Activated CD4-positive, alpha-beta T cell treated with anti-CD3 and anti-CD28 coated beads, Interleukin-2, amount 10 ng/mL, durations not matched to agents 7 days and 5 days (primary cell): ENCODE data around the gene ERBB4. TPM values are rescaled to one million over a fixed set of nuclear protein-coding genes. Genes with fewer than 3 reads are reported as not detected.

Source experiments
- CTCF ChIA-PET: fragments of 350-600 bp; sonication (Branson Sonifier 250); formaldehyde crosslinking; loops from one replicate; lab custom pipeline; 2021; ENCODE audit warnings: antibody characterized with exemption; lab: Charles Lee
- POLR2A ChIA-PET: fragments of 350-600 bp; sonication (Branson Sonifier 250); formaldehyde crosslinking; loops from one replicate; lab custom pipeline; 2021; ENCODE audit warnings: antibody characterized with exemption; lab: Charles Lee
- DNase-seq: peaks from one replicate; pipeline ENCODE4 v3.0.0-alpha.2; 2020
- H3K27ac Mint-ChIP-seq: one replicate; pipeline ENCODE4 v1.8.0; 2021; ENCODE audit warnings: mild to moderate bottlenecking, moderate library complexity, mixed read lengths
- H3K27me3 Mint-ChIP-seq: one replicate; pipeline ENCODE4 v1.8.0; 2021; ENCODE audit warnings: mixed read lengths
- H3K36me3 Mint-ChIP-seq: one replicate; pipeline ENCODE4 v1.8.0; 2021; ENCODE audit warnings: low read depth, mixed read lengths
- H3K4me1 Mint-ChIP-seq: one replicate; pipeline ENCODE4 v1.8.0; 2021; ENCODE audit warnings: mixed read lengths
- H3K4me3 Mint-ChIP-seq: one replicate; pipeline ENCODE4 v1.8.0; 2021; ENCODE audit warnings: mild to moderate bottlenecking, moderate library complexity, mixed read lengths
- H3K9me3 Mint-ChIP-seq: one replicate; pipeline ENCODE4 v1.8.0; 2021; ENCODE audit warnings: mixed read lengths
- total RNA-seq, 2 experiments: library from RNA; stranded (reverse); gene quantifications; one replicate each; pipeline ENCODE4 v1.2.3, GENCODE V29; 2021

ERBB4 gene
- total RNA-seq = not detected

GRCh38 chr2:212538305-212539071 is at the start of gene ERBB4:
Gene ERBB4 (minus strand): TSS chr2:212538802. CDS start chr2:212538530, 272 bp downstream.
- H3K27me3 Mint-ChIP-seq = peaks cover 71% of the 10 kb centered on the region
- DNase-seq = no peak
- H3K36me3 Mint-ChIP-seq = peaks cover 2% of the 10 kb centered on the region
- H3K27ac Mint-ChIP-seq = no peak within 1 kb of the TSS
- peaks cover 15% of the 10 kb centered on the region for H3K4me1 Mint-ChIP-seq
- peak within 1 kb of the TSS; percentile 40 for H3K4me3 Mint-ChIP-seq
- ChIA-PET POLR2A (no interaction called here), CTCF (no interaction called here)
- no peaks in the 10 kb centered on the region for H3K9me3 Mint-ChIP-seq

- CTCF ChIA-PET = no interaction called here
- Mint-ChIP-seq H3K36me3 (no peaks in the 10 kb centered on the region), H3K27ac (no peak overlapping the region), H3K4me3 (no peak overlapping the region), H3K9me3 (no peaks in the 10 kb centered on the region), H3K27me3 (no peaks in the 10 kb centered on the region), H3K4me1 (no peaks in the 10 kb centered on the region)
- POLR2A ChIA-PET = no interaction called here
- no peak for DNase-seq
Measured at GRCh38 chr2:212580117-212580516, 41.5 kb upstream of the ERBB4 start.

DNA sequence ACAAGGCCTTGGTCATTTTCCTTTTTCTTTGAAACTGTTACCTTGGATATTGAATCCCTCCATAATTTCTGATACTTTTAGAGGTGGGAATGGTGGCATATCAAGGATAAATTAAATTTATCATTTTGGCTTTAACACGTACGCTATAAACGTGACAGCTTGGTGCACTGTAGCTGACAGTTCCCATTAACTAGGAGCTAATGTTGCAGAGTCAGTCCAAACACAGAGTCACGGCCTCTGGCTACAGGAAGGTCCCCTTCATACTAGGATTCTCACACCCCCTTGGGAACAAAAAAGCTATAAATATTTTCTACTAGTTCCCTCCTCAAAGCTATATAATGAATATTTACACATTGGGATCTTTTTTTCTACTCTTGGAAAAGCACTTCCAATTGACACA is 17.7 kb upstream of the ERBB4 start:
- no peak overlapping the region for H3K27ac Mint-ChIP-seq
- no peaks in the 10 kb centered on the region for H3K4me1 Mint-ChIP-seq
- no peaks in the 10 kb centered on the region for H3K9me3 Mint-ChIP-seq
- H3K27me3 Mint-ChIP-seq = no peaks in the 10 kb centered on the region
- POLR2A ChIA-PET = no interaction called here
- DNase-seq = no peak
- H3K4me3 Mint-ChIP-seq = no peak overlapping the region
- CTCF ChIA-PET = interaction anchor here (0.6 to 0.9 kb wide), 2 partner anchors 12 to 18 kb away, joined by 3 read pairs; no protein-coding TSS in a partner anchor
- H3K36me3 Mint-ChIP-seq = no peaks in the 10 kb centered on the region

GRCh38 chr2:212554233-212554632 is 15.6 kb upstream of the ERBB4 start:
- ChIA-PET POLR2A (no interaction called here), CTCF (no interaction called here)
- Mint-ChIP-seq H3K4me1 (no peaks in the 10 kb centered on the region), H3K9me3 (no peaks in the 10 kb centered on the region), H3K27me3 (no peaks in the 10 kb centered on the region), H3K36me3 (no peaks in the 10 kb centered on the region), H3K4me3 (no peak overlapping the region), H3K27ac (no peak overlapping the region)
- DNase-seq = no peak

- no peaks in the 10 kb centered on the region for H3K36me3 Mint-ChIP-seq
- POLR2A ChIA-PET = no interaction called here
- no peak overlapping the region for H3K4me3 Mint-ChIP-seq
- no peak overlapping the region for H3K27ac Mint-ChIP-seq
- no peaks in the 10 kb centered on the region for H3K27me3 Mint-ChIP-seq
- no peaks in the 10 kb centered on the region for H3K4me1 Mint-ChIP-seq
- no peak for DNase-seq
- H3K9me3 Mint-ChIP-seq = no peaks in the 10 kb centered on the region
- CTCF ChIA-PET = no interaction called here
Measured at GRCh38 chr2:212549941-212550340, 11.3 kb upstream of the ERBB4 start.

- Mint-ChIP-seq H3K27ac (no peak overlapping the region), H3K4me3 (no peak overlapping the region), H3K9me3 (no peaks in the 10 kb centered on the region), H3K36me3 (no peaks in the 10 kb centered on the region), H3K27me3 (no peaks in the 10 kb centered on the region), H3K4me1 (no peaks in the 10 kb centered on the region)
- DNase-seq = no peak
- ChIA-PET POLR2A (no interaction called here), CTCF (no interaction called here)
Measured at GRCh38 chr2:212549463-212549862, 10.9 kb upstream of the ERBB4 start.

DNA sequence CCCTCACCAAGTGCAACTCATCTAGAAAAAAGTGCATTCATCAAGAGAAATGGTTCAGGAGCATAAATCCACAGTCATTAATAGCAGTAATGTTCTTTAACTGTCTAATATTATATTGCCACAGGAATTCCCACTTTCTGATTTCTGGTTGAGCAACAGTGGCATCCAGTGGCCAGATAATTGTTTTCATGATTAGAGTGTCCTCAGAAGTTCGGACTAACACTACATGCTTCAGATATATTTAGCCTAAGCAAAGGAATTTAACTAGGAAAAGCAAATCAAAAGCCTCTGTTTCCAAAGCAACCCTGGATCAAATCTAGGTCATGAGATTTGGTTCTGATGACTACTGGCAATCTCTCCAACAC is 9.8 kb upstream of the ERBB4 start:
- no peaks in the 10 kb centered on the region for H3K36me3 Mint-ChIP-seq
- no peak for DNase-seq
- ChIA-PET CTCF (no interaction called here), POLR2A (no interaction called here)
- no peaks in the 10 kb centered on the region for H3K9me3 Mint-ChIP-seq
- H3K27ac Mint-ChIP-seq = no peak overlapping the region
- no peaks in the 10 kb centered on the region for H3K4me1 Mint-ChIP-seq
- no peak overlapping the region for H3K4me3 Mint-ChIP-seq
- no peaks in the 10 kb centered on the region for H3K27me3 Mint-ChIP-seq

- Mint-ChIP-seq H3K4me3 (no peak overlapping the region), H3K4me1 (no peaks in the 10 kb centered on the region), H3K27me3 (peaks cover 3% of the 10 kb centered on the region), H3K27ac (no peak overlapping the region), H3K9me3 (no peaks in the 10 kb centered on the region), H3K36me3 (no peaks in the 10 kb centered on the region)
- ChIA-PET POLR2A (no interaction called here), CTCF (no interaction called here)
- no peak for DNase-seq
Measured at GRCh38 chr2:212547716-212548454, 9.3 kb upstream of the ERBB4 start.

GRCh38 chr2:212546669-212547068 is 8.1 kb upstream of the ERBB4 start:
- CTCF ChIA-PET = no interaction called here
- DNase-seq = no peak
- Mint-ChIP-seq H3K4me3 (no peak overlapping the region), H3K27me3 (peaks cover 13% of the 10 kb centered on the region), H3K9me3 (no peaks in the 10 kb centered on the region), H3K36me3 (no peaks in the 10 kb centered on the region), H3K4me1 (no peaks in the 10 kb centered on the region), H3K27ac (no peak overlapping the region)
- POLR2A ChIA-PET = no interaction called here

DNA sequence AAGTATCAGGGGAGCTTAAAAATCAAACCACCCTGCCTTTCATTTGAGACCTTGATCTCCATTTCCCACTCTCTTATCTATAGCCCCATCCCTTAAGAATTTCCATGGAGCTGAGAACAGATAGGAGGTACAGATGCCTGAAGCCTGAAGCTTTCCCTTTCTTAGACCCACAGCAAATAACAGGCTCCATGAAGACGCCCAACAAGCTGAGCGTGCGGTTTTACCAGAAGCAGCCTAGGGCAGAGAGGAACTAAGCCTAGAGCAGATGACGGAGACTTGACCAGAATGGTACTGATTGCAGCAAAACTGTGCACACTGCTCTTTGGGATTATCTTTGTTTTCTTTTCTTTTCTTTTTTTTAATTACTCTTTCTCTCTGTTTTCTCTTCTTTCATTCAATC is 1.7 kb upstream of the ERBB4 start:
- CTCF ChIA-PET = no interaction called here
- POLR2A ChIA-PET = interaction anchor here (0.6 kb wide), 1 partner anchor 149 kb away, joined by 3 read pairs; no protein-coding TSS in a partner anchor
- Mint-ChIP-seq H3K9me3 (no peaks in the 10 kb centered on the region), H3K36me3 (peaks cover 2% of the 10 kb centered on the region), H3K4me3 (no peak overlapping the region), H3K27me3 (peaks cover 59% of the 10 kb centered on the region), H3K27ac (no peak overlapping the region), H3K4me1 (peaks cover 15% of the 10 kb centered on the region)
- DNase-seq = no peak

- H3K36me3 Mint-ChIP-seq = peaks cover 2% of the 10 kb centered on the region
- peaks cover 65% of the 10 kb centered on the region for H3K27me3 Mint-ChIP-seq
- peak overlapping the region; percentile 40 for H3K4me3 Mint-ChIP-seq
- no peak overlapping the region for H3K27ac Mint-ChIP-seq
- H3K9me3 Mint-ChIP-seq = no peaks in the 10 kb centered on the region
- ChIA-PET POLR2A (no interaction called here), CTCF (no interaction called here)
- peaks cover 15% of the 10 kb centered on the region for H3K4me1 Mint-ChIP-seq
- DNase-seq = no peak
Measured at GRCh38 chr2:212539072-212539880, 674 bp upstream of the ERBB4 start.

GRCh38 chr2:212537726-212538304 is 787 bp downstream of the ERBB4 start:
- Mint-ChIP-seq H3K27me3 (peaks cover 68% of the 10 kb centered on the region), H3K36me3 (peaks cover 2% of the 10 kb centered on the region), H3K4me3 (no peak overlapping the region), H3K9me3 (no peaks in the 10 kb centered on the region), H3K27ac (no peak overlapping the region), H3K4me1 (peaks cover 15% of the 10 kb centered on the region)
- POLR2A ChIA-PET = no interaction called here
- DNase-seq = no peak
- CTCF ChIA-PET = no interaction called here
